ENCODE measurements around the gene MROH9. TPM values are rescaled to one million over a fixed set of nuclear protein-coding genes. Genes with fewer than 3 reads are reported as not detected.

Gene MROH9
- total RNA-seq, 1 donor from 2014 or later = 0.31 TPM

Small RNA genes lying within 50 kb of the gene (microRNA-seq; reads per million reads assigned to microRNA genes)
- gene MIR1295A (not detected), gene MIR1295B (not detected)

Other genes starting within 250 kb of the MROH9 start
- 3.0 TPM for gene FMO3, start 155.4 kb downstream of the MROH9 start, total RNA-seq
- gene FMO2, start 249.8 kb downstream of the MROH9 start, total RNA-seq = 58.3 TPM